ENCODE results near the gene ZGPAT.

ZGPAT gene

DNA sequence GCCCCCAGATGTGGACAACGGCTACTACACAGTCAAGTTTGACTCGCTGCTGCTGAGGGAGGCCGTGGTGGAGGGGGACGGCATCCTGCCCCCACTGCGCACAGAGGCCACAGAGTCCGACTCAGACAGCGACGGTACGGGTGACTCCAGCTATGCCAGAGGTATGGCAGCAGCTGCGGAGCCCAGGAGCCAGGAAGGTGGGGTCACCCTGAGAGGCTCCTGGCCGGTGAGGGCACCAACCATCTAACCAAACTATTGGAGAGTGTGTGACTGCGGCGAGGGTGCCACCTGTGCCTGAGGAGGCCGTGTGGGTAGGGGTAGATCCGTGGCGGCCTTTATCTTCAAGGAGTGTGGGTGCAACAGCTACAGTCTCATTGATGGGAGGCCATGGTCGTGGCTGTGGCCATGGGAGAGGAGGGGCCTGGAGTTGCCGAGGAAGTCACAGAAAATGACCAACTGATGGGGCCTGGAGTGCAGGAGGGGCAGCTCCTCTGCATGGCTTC lies 25.8 kb downstream of the ZGPAT start:
- DNase-seq (ENCODE audit: low read depth in 2 of 2) = no peak

- no peak for DNase-seq (ENCODE audit: low read depth in 2 of 2)
Observed at GRCh38 chr20:63734111-63734945, 26.5 kb downstream of the ZGPAT start.

DNA sequence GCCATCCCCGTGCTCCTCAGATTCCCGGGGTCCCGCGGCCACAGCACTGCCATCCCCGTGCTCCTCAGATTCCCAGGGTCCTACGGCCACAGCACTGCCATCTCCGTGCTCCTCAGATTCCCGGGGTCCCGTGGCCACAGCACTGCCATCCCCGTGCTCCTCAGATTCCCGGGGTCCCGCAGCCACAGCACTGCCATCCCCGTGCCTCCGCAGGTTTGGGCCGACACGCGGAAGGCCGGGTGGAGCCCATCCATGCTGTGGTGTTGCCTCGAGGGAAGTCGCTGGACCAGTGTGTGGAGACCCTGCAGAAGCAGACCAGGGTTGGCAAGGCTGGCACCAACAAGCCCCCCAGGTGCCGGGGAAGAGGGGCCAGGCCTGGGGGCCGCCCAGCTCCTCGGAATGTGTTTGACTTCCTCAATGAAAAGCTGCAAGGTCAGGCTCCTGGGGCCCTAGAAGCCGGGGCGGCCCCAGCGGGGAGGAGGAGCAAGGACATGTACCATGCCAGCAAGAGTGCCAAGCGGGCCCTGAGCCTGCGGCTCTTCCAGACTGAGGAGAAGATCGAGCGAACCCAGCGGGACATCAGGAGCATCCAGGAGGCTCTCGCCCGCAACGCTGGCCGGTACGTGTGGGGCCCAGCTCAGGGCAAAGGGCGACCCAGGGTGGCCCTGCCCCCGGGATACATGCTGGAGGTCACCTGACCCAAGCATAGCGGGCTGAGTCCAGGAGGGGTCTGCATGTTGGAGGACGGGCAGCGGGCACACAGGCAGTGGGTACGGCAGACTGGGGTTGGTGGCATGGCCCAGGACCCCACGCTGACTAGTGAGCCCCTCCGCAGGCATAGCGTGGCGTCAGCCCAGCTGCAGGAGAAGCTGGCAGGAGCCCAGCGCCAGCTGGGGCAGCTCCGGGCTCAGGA lies 27.4 kb downstream of the ZGPAT start:
- no peak for DNase-seq (ENCODE audit: low read depth in 2 of 2)

DNA sequence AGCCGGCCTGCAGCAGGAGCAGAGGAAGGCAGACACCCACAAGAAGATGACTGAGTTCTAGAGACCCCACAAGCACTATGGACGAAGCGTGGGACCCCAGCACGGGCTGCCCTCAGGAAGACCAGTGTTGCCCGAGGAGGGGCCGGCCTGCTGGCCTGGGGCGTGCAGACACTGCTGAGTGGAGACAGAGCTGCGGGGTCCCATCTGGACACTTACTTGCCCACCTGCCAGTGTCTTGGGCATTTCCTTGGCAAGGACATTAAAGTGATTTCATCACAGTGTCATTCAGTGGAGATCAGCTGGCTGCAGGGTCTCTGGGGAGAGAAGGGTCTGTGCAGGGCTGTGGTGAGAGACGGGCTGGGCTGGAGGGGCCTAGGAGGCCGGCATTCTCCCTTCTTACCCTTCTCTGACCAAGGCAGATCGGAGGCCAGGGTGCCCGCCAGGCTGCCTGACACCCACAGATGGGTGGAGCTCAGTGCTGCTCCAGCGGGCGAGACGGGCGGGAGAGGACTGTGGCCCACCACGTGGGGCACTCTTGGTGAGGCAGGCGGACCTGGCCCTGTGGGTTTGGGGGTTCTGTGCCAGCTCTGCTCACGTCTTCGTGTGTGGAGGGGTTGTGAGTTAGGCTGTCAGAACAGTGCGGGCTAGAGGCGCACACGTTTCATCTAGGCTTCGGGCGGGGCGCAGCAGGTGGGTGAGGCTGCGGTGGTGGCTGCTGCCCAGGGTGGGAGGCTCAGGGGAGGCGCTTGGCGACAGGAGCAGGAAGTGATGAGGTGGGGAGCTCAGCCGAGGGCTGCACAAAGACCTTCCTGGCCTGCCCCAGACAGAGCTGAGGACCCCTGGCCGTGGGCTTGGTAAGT lies 28.2 kb downstream of the ZGPAT start, which contains the start of gene LIME1:
TSS of gene LIME1 (plus strand) at position 806 of the 860 bp plus-strand sequence. CDS start 886 bp downstream, outside the sequence.
- peak; percentile 46 to 56 for DNase-seq (ENCODE audit: low read depth in 2 of 2)

DNA sequence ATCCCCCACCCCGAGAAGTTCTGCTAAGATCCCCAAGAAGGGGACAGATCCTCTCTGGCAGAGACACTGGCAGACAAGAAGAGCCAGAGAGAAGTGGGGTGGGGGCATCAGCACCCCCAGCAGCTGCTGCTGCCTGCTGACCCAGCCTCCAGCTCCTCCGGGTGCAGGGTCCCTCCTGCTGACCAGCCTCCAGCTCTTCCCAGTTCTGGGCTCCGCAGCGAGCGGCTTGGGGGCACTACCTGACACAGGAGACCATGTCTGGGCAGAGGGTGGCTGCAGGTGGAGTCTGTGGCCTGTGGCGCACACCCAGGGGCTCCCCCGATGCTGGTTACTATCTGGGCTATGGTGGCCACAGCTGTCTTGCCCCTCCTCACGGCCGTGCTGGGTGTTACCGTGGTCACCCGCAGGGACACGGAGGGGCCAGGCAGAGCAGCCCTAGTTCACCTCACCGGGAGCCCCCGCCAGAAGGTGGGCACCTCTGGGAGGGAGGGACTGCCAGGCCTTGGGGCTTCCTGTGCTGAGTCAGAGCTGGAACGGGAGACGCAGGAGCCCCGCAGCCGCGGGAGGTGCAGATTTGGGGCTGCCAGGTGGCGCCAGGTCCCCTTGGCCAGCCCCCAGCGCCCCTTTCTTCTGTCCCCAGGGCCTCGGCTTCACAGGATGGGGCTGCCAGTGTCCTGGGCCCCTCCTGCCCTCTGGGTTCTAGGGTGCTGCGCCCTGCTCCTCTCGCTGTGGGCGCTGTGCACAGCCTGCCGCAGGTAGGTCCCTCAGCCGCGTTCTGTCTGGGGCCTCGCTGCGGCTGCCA lies 29.3 kb downstream of the ZGPAT start:
- DNase-seq (ENCODE audit: low read depth in 2 of 2) = peak; percentile 29 to 36

GRCh38 chr20:63737695-63737944 lies 29.8 kb downstream of the ZGPAT start:
- no peak for DNase-seq (ENCODE audit: low read depth in 2 of 2)

DNA sequence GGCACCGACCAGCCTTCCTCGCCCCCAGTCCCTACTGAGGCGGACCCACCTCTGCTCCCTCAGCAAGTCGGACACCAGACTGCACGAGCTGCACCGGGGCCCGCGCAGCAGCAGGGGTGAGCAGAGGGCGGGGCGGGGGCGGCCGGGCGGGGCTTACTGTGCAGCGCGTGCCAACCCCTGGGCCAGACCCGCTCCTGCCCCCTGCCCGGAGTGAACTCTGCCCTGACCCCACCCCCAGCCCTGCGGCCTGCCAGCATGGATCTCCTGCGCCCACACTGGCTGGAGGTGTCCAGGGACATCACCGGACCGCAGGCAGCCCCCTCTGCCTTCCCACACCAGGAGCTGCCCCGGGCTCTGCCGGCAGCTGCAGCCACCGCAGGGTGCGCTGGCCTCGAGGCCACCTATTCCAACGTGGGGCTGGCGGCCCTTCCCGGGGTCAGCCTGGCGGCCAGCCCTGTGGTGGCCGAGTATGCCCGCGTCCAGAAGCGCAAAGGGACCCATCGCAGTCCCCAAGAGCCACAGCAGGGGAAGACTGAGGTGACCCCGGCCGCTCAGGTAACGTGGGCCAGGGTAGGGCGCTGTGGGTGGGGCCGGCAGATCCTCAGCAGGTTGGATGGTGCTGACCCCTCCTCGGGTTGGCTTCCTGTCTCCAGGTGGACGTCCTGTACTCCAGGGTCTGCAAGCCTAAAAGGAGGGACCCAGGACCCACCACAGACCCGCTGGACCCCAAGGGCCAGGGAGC lies 30.3 kb downstream of the ZGPAT start:
- no peak for DNase-seq (ENCODE audit: low read depth in 2 of 2)

- DNase-seq (ENCODE audit: low read depth in 2 of 2) = no peak
Observed at GRCh38 chr20:63738687-63739129, 30.9 kb downstream of the ZGPAT start.

DNA sequence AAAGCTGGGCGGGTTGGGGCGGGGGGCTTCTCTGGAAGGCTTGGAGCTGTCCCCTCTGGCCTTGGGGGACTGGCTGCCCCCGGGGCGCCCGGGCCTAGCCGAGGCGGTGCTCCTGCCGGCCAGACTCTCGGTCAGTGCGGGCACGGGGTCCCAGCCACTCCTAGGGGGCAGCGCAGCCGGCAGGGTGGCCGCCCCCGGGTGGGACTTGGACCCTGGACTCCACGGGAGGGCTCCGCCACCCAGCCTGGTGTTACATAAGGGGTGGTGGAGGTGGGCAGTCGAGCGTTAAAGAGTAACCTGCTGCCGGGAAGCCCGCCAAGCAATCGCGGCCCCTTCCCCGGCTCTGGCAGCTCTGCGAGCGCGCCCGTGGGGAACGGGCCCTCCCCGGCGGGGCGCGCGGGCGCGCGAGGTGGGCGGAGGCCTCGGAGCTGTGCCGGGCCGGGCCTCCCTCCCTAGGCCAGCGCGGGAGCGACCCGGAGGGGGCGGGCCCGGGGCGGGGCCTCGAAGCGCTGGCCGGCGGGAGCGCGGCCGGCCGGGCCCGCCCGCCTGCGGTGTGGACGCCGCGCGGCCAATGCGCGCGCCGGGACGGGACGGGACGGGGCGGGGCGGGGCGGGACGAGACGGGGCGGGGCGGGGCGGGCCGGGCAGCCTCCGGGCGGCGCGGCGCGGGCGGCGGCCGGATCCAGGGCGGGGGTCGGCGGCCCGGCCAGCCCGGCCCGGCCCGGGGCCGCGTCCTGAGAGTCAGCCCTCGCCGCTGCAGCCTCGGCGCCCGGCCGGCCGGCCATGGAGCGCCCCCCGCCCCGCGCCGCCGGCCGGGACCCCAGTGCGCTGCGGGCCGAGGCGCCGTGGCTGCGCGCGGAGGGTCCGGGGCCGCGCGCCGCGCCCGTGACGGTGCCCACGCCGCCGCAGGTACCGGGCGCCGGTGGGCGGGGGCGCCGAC lies 31.6 kb downstream of the ZGPAT start, which contains the start of gene SLC2A4RG:
TSS of gene SLC2A4RG (plus strand) at position 647 of the 940 bp plus-strand sequence. CDS start at position 784, 137 bp downstream.
- DNase-seq (ENCODE audit: low read depth in 2 of 2) = peak in 1 of 2 donors; percentile 39

- no peak for DNase-seq (ENCODE audit: low read depth in 2 of 2)
Observed at GRCh38 chr20:63740070-63740626, 32.3 kb downstream of the ZGPAT start.

GRCh38 chr20:63740627-63741353 lies 33.0 kb downstream of the ZGPAT start:
- DNase-seq (ENCODE audit: low read depth in 2 of 2) = no peak

DNA sequence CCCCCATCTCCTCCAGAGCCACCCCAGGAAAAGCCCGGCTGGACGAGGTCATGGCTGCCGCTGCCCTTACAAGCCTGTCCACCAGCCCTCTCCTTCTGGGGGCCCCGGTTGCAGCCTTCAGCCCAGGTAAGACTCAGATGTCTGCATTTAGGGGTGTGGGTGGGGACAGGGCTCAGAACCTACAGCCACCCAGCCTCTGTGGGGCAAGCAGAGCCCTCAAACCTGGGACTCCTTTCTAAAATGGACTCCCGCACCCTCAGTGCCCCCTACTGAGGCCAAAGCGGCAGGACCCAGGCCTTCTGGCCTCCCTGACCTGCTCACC lies 33.5 kb downstream of the ZGPAT start:
- no peak for DNase-seq (ENCODE audit: low read depth in 2 of 2)

GRCh38 chr20:63741676-63742380 lies 34.0 kb downstream of the ZGPAT start:
- no peak for DNase-seq (ENCODE audit: low read depth in 2 of 2)

- DNase-seq (ENCODE audit: low read depth in 2 of 2) = no peak
Observed at GRCh38 chr20:63742381-63743024, 34.7 kb downstream of the ZGPAT start.

GRCh38 chr20:63743210-63743970 lies 35.6 kb downstream of the ZGPAT start:
- DNase-seq (ENCODE audit: low read depth in 2 of 2) = no peak

DNA sequence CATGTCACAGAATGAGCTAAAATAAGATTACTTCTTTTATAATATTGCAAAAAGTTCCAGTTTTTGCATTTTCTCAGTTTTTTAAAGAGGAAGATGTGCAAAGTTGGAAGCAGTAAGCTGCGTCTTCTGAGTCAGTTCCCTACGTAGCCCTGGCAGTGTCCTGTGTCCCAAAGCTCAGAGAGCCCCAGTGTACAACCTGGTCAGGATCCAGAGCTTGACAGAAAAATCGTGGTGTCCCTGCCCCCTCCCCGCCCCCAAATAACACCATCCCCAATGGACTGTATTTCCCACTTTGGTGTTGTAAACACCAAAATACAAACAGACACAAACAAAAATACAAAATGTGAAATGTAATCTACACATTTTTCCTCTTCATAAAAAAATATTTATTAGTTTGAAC lies 36.3 kb downstream of the ZGPAT start:
- DNase-seq (ENCODE audit: low read depth in 2 of 2) = no peak
